Bronchial epithelial cell (primary cell): ENCODE data around the gene RAET1E. TPM values are rescaled to one million over a fixed set of nuclear protein-coding genes. Genes with fewer than 3 reads are reported as not detected.
"Not testable (repeated sequence)": the region's sequence is repeated elsewhere in the genome, so short reads cannot be mapped to it uniquely, and the experiment has no call there.

Experiments used
- DNase-seq: peaks from one replicate; pipeline ENCODE4 v3.0.0-alpha.2; 2010; ENCODE audit warnings: low read depth
- FAIRE-seq: peaks from 2 replicates; lab custom pipeline; 2011; peaks lifted over from hg19 to GRCh38; lab: Jason Lieb, UNC
- H3K27me3 ChIP-seq: 2 replicates; pipeline ENCODE4 v1.5.1; 2011; ENCODE audit warnings: low read length; ENCODE audit not compliant: control insufficient read depth, insufficient read depth
- H3K36me3 ChIP-seq: 2 replicates; pipeline ENCODE4 v1.5.1; 2011; ENCODE audit warnings: low read length; ENCODE audit not compliant: control insufficient read depth, insufficient read depth
- H3K4me3 ChIP-seq: 2 replicates; pipeline ENCODE4 v1.5.1; 2011; ENCODE audit warnings: mild to moderate bottlenecking, low read depth, low read length, control low read depth
- CTCF ChIP-seq: IDR thresholded peaks from 2 replicates; pipeline ENCODE4 v1.5.1; 2011; ENCODE audit warnings: mild to moderate bottlenecking, moderate library complexity, low read length, control low read depth, inconsistent platforms; ENCODE audit not compliant: insufficient read depth, severe bottlenecking
- total RNA-seq: library from RNA; depleted of rRNA; stranded (reverse); fragments of >200 nt; gene quantifications from 2 replicates; pipeline ENCODE4 v1.2.1, GENCODE V29; 2014

Gene RAET1E
- total RNA-seq, 1 donor from 2014 or later = 19.0 TPM

- Histone ChIP-seq H3K27me3 (no peaks in the 10 kb centered on the region), H3K4me3 (no peak overlapping the region), H3K36me3 (peaks cover 7% of the 10 kb centered on the region)
- FAIRE-seq = no peak
- no peak for TF ChIP-seq CTCF
- peak; percentile 76 for DNase-seq
Measured at GRCh38 chr6:149852180-149852579, 45.7 kb downstream of the RAET1E start.

GRCh38 chr6:149851461-149852110 lies 46.3 kb downstream of the RAET1E start:
- DNase-seq (peak; percentile 65), FAIRE-seq (no peak)
- Histone ChIP-seq H3K27me3 (no peaks in the 10 kb centered on the region), H3K36me3 (peaks cover 7% of the 10 kb centered on the region), H3K4me3 (no peak overlapping the region)
- no peak for TF ChIP-seq CTCF

GRCh38 chr6:149848343-149848742 lies 49.6 kb downstream of the RAET1E start:
- FAIRE-seq, H3K27me3 ChIP-seq, DNase-seq: not testable (repeated sequence)

More at GRCh38 chr6:149848343-149848742, 49.6 kb downstream of the RAET1E start:
- H3K4me3 ChIP-seq = not testable (repeated sequence)
- H3K36me3 ChIP-seq = peaks cover 16% of the 10 kb centered on the region

Other genes with a start within 250 kb of the RAET1E start
- gene KATNA1, start 249.4 kb downstream of the RAET1E start, total RNA-seq = 30.0 and 37.6 TPM in 2 replicates
- gene LATS1, start 180.0 kb downstream of the RAET1E start, total RNA-seq = 6.3 and 6.8 TPM in 2 replicates
- gene NUP43, start 151.6 kb downstream of the RAET1E start, total RNA-seq = 13.2 and 15.7 TPM in 2 replicates
- gene PCMT1, start 148.4 kb downstream of the RAET1E start, total RNA-seq = 124 and 159 TPM in 2 replicates
- 108 and 129 TPM in 2 replicates for gene LRP11, start 33.8 kb downstream of the RAET1E start, total RNA-seq
- 26.6 and 45.0 TPM in 2 replicates for gene RAET1G, start 25.0 kb upstream of the RAET1E start, total RNA-seq
- gene ULBP2, start 43.9 kb upstream of the RAET1E start, total RNA-seq = 2.4 and 12.2 TPM in 2 replicates
- gene ULBP1, start 65.8 kb upstream of the RAET1E start, total RNA-seq = 1.1 and 4.1 TPM in 2 replicates
- 0.79 and 20.4 TPM in 2 replicates for gene RAET1L, start 127.4 kb upstream of the RAET1E start, total RNA-seq
- 5.6 and 11.1 TPM in 2 replicates for gene ULBP3, start 171.0 kb upstream of the RAET1E start, total RNA-seq
- 72.1 and 80.0 TPM in 2 replicates for gene PPP1R14C, start 244.9 kb upstream of the RAET1E start, total RNA-seq